ENCODE measurements around the gene ASB7.

DNA sequence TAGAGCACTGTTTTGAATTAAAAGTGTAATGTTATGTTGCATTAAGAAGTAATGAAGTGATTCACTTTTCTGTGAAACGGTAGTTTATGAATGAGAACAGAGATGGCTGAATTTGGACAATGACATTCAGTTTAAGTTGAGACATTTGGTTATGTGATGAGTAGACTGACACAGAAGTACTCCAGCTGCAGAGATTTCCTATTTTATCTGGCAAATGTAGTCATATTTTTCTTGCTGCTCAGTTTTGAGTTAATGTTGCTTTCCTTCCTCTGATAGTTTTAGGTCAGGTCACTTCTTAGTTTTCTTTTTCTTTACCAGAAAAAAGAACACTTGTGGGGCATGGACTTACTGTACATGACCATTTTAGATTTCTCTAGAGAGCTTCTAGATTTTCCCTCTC, 51.2 kb downstream of the ASB7 start:
- TF ChIP-seq, protein P1, sequence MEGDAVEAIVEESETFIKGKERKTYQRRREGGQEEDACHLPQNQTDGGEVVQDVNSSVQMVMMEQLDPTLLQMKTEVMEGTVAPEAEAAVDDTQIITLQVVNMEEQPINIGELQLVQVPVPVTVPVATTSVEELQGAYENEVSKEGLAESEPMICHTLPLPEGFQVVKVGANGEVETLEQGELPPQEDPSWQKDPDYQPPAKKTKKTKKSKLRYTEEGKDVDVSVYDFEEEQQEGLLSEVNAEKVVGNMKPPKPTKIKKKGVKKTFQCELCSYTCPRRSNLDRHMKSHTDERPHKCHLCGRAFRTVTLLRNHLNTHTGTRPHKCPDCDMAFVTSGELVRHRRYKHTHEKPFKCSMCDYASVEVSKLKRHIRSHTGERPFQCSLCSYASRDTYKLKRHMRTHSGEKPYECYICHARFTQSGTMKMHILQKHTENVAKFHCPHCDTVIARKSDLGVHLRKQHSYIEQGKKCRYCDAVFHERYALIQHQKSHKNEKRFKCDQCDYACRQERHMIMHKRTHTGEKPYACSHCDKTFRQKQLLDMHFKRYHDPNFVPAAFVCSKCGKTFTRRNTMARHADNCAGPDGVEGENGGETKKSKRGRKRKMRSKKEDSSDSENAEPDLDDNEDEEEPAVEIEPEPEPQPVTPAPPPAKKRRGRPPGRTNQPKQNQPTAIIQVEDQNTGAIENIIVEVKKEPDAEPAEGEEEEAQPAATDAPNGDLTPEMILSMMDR (IDR thresholded peaks at IDR 0.05 in 4 of 5, conservative IDR thresholded peaks at IDR 0.05 in 1 of 5) = no peak
- no peak for TF ChIP-seq POLR2A (IDR thresholded peaks at IDR 0.05)

All from gastrocnemius medialis (tissue), 4 donors.